Neutrophil (primary cell): ENCODE results near the gene VEGFD.
A peak's percentile ranks its signal among the peaks of the same experiment; 100 is the strongest.

Experiments used
- H3K27ac ChIP-seq: fragments of 200-600 bp; sonication (generic); 2 replicates; pipeline ENCODE4 v1.5.1; 2016; ENCODE audit warnings: mild to moderate bottlenecking, moderate library complexity
- H3K27me3 ChIP-seq: fragments of 200-600 bp; sonication (generic); 2 replicates; pipeline ENCODE4 v1.6.0; 2016; ENCODE audit warnings: mild to moderate bottlenecking
- H3K36me3 ChIP-seq: fragments of 200-600 bp; sonication (generic); 2 replicates; pipeline ENCODE4 v1.5.1; 2017
- H3K4me1 ChIP-seq, 2 experiments: fragments of 200-600 bp in 1 of 2; sonication (generic) in 1 of 2; 1 replicate in 1 of 2; 2 replicates in 1 of 2; pipeline versions ENCODE4 v1.5.1 to v1.6.1; 2013 to 2016; ENCODE audit warnings: low read depth in 1 of 2, low read length in 1 of 2, mild to moderate bottlenecking in 1 of 2, moderate library complexity in 1 of 2; ENCODE audit not compliant: control insufficient read depth in 1 of 2, insufficient read depth in 1 of 2
- H3K4me3 ChIP-seq, 2 experiments: fragments of 200-600 bp in 1 of 2; sonication (generic) in 1 of 2; 1 replicate in 1 of 2; 2 replicates in 1 of 2; pipeline ENCODE4 v1.5.1; 2013 to 2016; ENCODE audit warnings: low read depth in 1 of 2, low read length in 1 of 2, mild to moderate bottlenecking in 1 of 2, moderate library complexity in 1 of 2
- H3K9me3 ChIP-seq: fragments of 200-600 bp; sonication (generic); 2 replicates; pipeline ENCODE4 v1.5.1; 2016
- CTCF ChIP-seq: fragments of 200-600 bp; sonication (generic); IDR thresholded peaks from 2 replicates; pipeline ENCODE4 v1.5.1; 2016; ENCODE audit warnings: antibody characterized with exemption

VEGFD gene

GRCh38 chrX:15418041-15418706 is 34.0 kb upstream of the VEGFD start:
- Histone ChIP-seq H3K4me3 (no peak overlapping the region), H3K27ac (no peak overlapping the region), H3K4me1 (no peaks in the 10 kb centered on the region), H3K27me3 (no peaks in the 10 kb centered on the region), H3K36me3 (no peaks in the 10 kb centered on the region), H3K9me3 (no peaks in the 10 kb centered on the region)
- TF ChIP-seq CTCF = no peak

- TF ChIP-seq CTCF = no peak
- peaks cover 7 to 10% of the 10 kb centered on the region in 2 experiments for H3K4me1 ChIP-seq
- no peak overlapping the region for H3K27ac ChIP-seq
- no peaks in the 10 kb centered on the region for H3K36me3 ChIP-seq
- no peak overlapping the region for H3K4me3 ChIP-seq
- H3K9me3 ChIP-seq = no peaks in the 10 kb centered on the region
- H3K27me3 ChIP-seq = no peaks in the 10 kb centered on the region
Observed at GRCh38 chrX:15416133-15416993, 32.1 kb upstream of the VEGFD start.

- no peaks in the 10 kb centered on the region for H3K27me3 ChIP-seq
- peaks cover 7 to 10% of the 10 kb centered on the region in 2 experiments for H3K4me1 ChIP-seq
- H3K27ac ChIP-seq = peak overlapping the region; percentile 54
- H3K4me3 ChIP-seq = no peak overlapping the region
- no peaks in the 10 kb centered on the region for H3K9me3 ChIP-seq
- TF ChIP-seq CTCF = no peak
- no peaks in the 10 kb centered on the region for H3K36me3 ChIP-seq
Observed at GRCh38 chrX:15413101-15413500, 28.9 kb upstream of the VEGFD start.

GRCh38 chrX:15410947-15411346 is 26.7 kb upstream of the VEGFD start:
- Histone ChIP-seq H3K4me3 (no peak overlapping the region), H3K27ac (no peak overlapping the region), H3K27me3 (no peaks in the 10 kb centered on the region), H3K36me3 (no peaks in the 10 kb centered on the region), H3K9me3 (no peaks in the 10 kb centered on the region), H3K4me1 (peaks cover 7 to 10% of the 10 kb centered on the region in 2 experiments)
- TF ChIP-seq CTCF = no peak

- Histone ChIP-seq H3K4me1 (peaks cover 7 to 10% of the 10 kb centered on the region in 2 experiments), H3K27me3 (no peaks in the 10 kb centered on the region), H3K9me3 (no peaks in the 10 kb centered on the region), H3K27ac (no peak overlapping the region), H3K4me3 (no peak overlapping the region), H3K36me3 (no peaks in the 10 kb centered on the region)
- no peak for TF ChIP-seq CTCF
Observed at GRCh38 chrX:15410430-15410829, 26.2 kb upstream of the VEGFD start.
